Activated CD8-positive, alpha-beta memory T cell treated with anti-CD3 and anti-CD28 coated beads, Interleukin-2, amount 10 ng/mL, durations not matched to agents 7 days and 5 days (primary cell): ENCODE measurements around the gene KCTD14. TPM values are rescaled to one million over a fixed set of nuclear protein-coding genes. Genes with fewer than 3 reads are reported as not detected.

ENCODE experiments used
- ATAC-seq: fragments of 150-1000 bp; cut with Tn5 transposase; one replicate; pipeline ENCODE4 v1.10.0; 2021; ENCODE audit warnings: moderate library complexity
- CTCF ChIA-PET: fragments of 350-600 bp; sonication (Branson Sonifier 250); formaldehyde crosslinking; loops from one replicate; lab custom pipeline; 2021; ENCODE audit warnings: antibody characterized with exemption; lab: Charles Lee
- DNase-seq: peaks from one replicate; pipeline ENCODE4 v3.0.0-alpha.2; 2020
- H3K27ac Mint-ChIP-seq: one replicate; pipeline ENCODE4 v1.8.0; 2021; ENCODE audit warnings: mild to moderate bottlenecking, mixed read lengths
- H3K27me3 Mint-ChIP-seq: one replicate; pipeline ENCODE4 v1.8.0; 2021; ENCODE audit warnings: mixed read lengths
- H3K36me3 Mint-ChIP-seq: one replicate; pipeline ENCODE4 v1.8.0; 2021; ENCODE audit warnings: mild to moderate bottlenecking, mixed read lengths
- H3K4me1 Mint-ChIP-seq: one replicate; pipeline ENCODE4 v1.8.0; 2021; ENCODE audit warnings: mixed read lengths
- H3K4me3 Mint-ChIP-seq: one replicate; pipeline ENCODE4 v1.8.0; 2021; ENCODE audit warnings: mild to moderate bottlenecking, moderate library complexity, mixed read lengths
- H3K9me3 Mint-ChIP-seq: one replicate; pipeline ENCODE4 v1.8.0; 2022; ENCODE audit warnings: low read depth, mixed read lengths
- total RNA-seq, 2 experiments: library from RNA; stranded (reverse); gene quantifications; one replicate each; pipeline ENCODE4 v1.2.3, GENCODE V29; 2021

Gene KCTD14
- total RNA-seq, result under 1 TPM; 0.18 to 0.23 TPM

GRCh38 chr11:78022397-78023396 lies at the start of gene KCTD14:
TSS of gene KCTD14 (minus strand) at chr11:78023276. CDS start at chr11:78023249, 27 bp downstream.
- Mint-ChIP-seq H3K4me1 (peaks cover 3% of the 10 kb centered on the region), H3K36me3 (peaks cover 1% of the 10 kb centered on the region), H3K9me3 (no peaks in the 10 kb centered on the region), H3K4me3 (no peak within 1 kb of the TSS), H3K27me3 (peaks cover 21% of the 10 kb centered on the region), H3K27ac (no peak within 1 kb of the TSS)
- DNase-seq (no peak), ATAC-seq (no peak)
- CTCF ChIA-PET, result no interaction called here

- DNase-seq, result no peak
- H3K27me3 Mint-ChIP-seq, result no peaks in the 10 kb centered on the region
- CTCF ChIA-PET, result interaction anchor here (1.7 kb wide), 1 partner anchor 25 kb away, joined by 4 read pairs; no protein-coding TSS in a partner anchor
These were observed 49.4 kb upstream of the KCTD14 start for GRCh38 chr11:78072455-78072854.

GRCh38 chr11:78071717-78072116 lies 48.6 kb upstream of the KCTD14 start:
- H3K27ac Mint-ChIP-seq, result no peak overlapping the region
- H3K4me1 Mint-ChIP-seq, result peaks cover 16% of the 10 kb centered on the region
- no peak for DNase-seq
- no peak overlapping the region for H3K4me3 Mint-ChIP-seq
- H3K36me3 Mint-ChIP-seq, result peaks cover 48% of the 10 kb centered on the region
- CTCF ChIA-PET, result interaction anchor here (1.0 to 1.7 kb wide), 2 partner anchors 11 to 25 kb away, joined by 3 to 4 read pairs; no protein-coding TSS in a partner anchor
- no peak for ATAC-seq
- H3K9me3 Mint-ChIP-seq, result no peaks in the 10 kb centered on the region
- H3K27me3 Mint-ChIP-seq, result no peaks in the 10 kb centered on the region

More at GRCh38 chr11:78072455-78072854, 49.4 kb upstream of the KCTD14 start:
- Mint-ChIP-seq H3K4me3 (no peak overlapping the region), H3K27ac (no peak overlapping the region), H3K36me3 (peaks cover 45% of the 10 kb centered on the region), H3K9me3 (no peaks in the 10 kb centered on the region), H3K4me1 (peaks cover 20% of the 10 kb centered on the region)
- no peak for ATAC-seq

- Mint-ChIP-seq H3K4me3 (no peak overlapping the region), H3K36me3 (peaks cover 43% of the 10 kb centered on the region), H3K27me3 (no peaks in the 10 kb centered on the region), H3K4me1 (peaks cover 10% of the 10 kb centered on the region), H3K9me3 (no peaks in the 10 kb centered on the region), H3K27ac (no peak overlapping the region)
- ATAC-seq (no peak), DNase-seq (no peak)
- CTCF ChIA-PET, result interaction anchor here (1.4 to 1.7 kb wide), 2 partner anchors 9 to 24 kb away, joined by 4 read pairs; partner anchors contain the start of gene NDUFC2
These were observed 47.5 kb upstream of the KCTD14 start for GRCh38 chr11:78070621-78071020.

DNA sequence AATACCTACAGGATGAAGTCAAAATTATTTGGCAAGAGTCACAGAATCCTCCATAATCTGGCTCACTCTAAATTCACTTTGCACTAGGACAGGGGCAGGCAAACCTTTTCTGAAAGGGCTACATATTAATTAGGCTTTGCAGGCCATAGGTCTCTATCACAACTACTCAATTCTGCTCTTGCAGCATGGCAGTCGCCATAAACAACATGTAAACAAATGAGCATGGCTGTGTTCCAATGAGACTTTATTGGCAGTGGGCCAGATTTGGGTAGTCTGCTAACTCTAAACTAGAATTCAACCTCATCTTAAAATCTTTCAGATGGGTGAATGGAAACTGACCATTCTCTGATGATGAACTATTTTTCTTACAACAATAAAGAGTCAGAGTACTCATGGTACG lies 46.4 kb upstream of the KCTD14 start:
- Mint-ChIP-seq H3K4me1 (peaks cover 2% of the 10 kb centered on the region), H3K4me3 (no peak overlapping the region), H3K36me3 (peaks cover 39% of the 10 kb centered on the region), H3K9me3 (no peaks in the 10 kb centered on the region), H3K27ac (no peak overlapping the region), H3K27me3 (no peaks in the 10 kb centered on the region)
- ATAC-seq (no peak), DNase-seq (no peak)
- CTCF ChIA-PET, result interaction anchor here (1.1 kb wide), 1 partner anchor 8 kb away, joined by 3 read pairs; no protein-coding TSS in a partner anchor

DNA sequence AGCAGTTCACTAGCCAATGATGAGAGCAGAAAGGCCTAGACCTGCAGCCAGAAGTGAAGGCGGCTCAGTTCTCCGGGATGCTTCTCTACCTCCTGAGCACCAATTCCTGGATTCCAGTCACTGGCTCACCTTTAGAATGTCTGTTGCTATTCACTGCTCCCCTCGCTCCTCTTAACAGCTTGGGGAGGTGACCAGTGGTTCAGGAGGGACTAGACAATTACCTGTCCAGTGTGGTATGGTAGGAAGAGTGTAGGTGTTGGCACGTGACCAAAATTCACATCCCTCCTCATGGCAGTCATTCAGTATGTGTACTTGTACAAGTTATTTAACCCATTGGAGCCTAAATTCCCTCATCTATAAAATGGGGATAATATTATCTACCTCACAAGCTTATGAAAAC lies 44.6 kb upstream of the KCTD14 start:
- no peak overlapping the region for H3K27ac Mint-ChIP-seq

GRCh38 chr11:78066471-78066870 lies 43.4 kb upstream of the KCTD14 start:
- CTCF ChIA-PET, result interaction anchor here (1.3 kb wide), 1 partner anchor 11 kb away, joined by 4 read pairs; no protein-coding TSS in a partner anchor
- ATAC-seq (no peak), DNase-seq (no peak)
- no peak overlapping the region for H3K27ac Mint-ChIP-seq
- H3K4me3 Mint-ChIP-seq, result no peak overlapping the region
- no peaks in the 10 kb centered on the region for H3K9me3 Mint-ChIP-seq
- peaks cover 26% of the 10 kb centered on the region for H3K36me3 Mint-ChIP-seq
- H3K4me1 Mint-ChIP-seq, result no peaks in the 10 kb centered on the region
- no peaks in the 10 kb centered on the region for H3K27me3 Mint-ChIP-seq

More for the DNA sequence above, 44.6 kb upstream of the KCTD14 start:
- peaks cover 2% of the 10 kb centered on the region for H3K4me1 Mint-ChIP-seq
- ATAC-seq, result no peak
- no peaks in the 10 kb centered on the region for H3K9me3 Mint-ChIP-seq
- CTCF ChIA-PET, result interaction anchor here (0.6 to 1.4 kb wide), 2 partner anchors 23 to 497 kb away, joined by 3 read pairs; no protein-coding TSS in a partner anchor
- no peak overlapping the region for H3K4me3 Mint-ChIP-seq
- peaks cover 35% of the 10 kb centered on the region for H3K36me3 Mint-ChIP-seq
- no peak for DNase-seq
- H3K27me3 Mint-ChIP-seq, result no peaks in the 10 kb centered on the region

DNA sequence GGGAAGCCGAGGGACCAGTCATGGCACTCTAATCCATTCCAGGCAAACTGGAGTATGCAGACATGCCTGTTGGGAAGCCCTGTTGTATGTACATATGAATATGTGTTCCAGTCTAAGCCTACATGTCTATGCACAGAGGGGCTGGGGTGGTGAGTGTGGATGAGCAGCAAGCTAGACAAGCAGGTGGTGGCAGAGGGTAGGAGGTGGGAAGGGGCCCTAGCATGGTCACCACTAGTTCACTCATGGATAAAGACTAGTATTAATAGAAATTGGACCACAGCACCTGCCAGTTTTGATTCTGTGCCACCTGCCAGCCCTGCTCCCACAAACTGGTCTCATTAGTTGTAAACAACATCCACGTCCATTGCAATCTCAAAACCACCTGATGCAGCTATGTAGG lies 42.1 kb upstream of the KCTD14 start:
- no peaks in the 10 kb centered on the region for H3K4me1 Mint-ChIP-seq
- H3K27me3 Mint-ChIP-seq, result no peaks in the 10 kb centered on the region
- H3K9me3 Mint-ChIP-seq, result no peaks in the 10 kb centered on the region
- DNase-seq (no peak), ATAC-seq (no peak)
- CTCF ChIA-PET, result no interaction called here
- H3K36me3 Mint-ChIP-seq, result peaks cover 20% of the 10 kb centered on the region
- H3K27ac Mint-ChIP-seq, result no peak overlapping the region
- H3K4me3 Mint-ChIP-seq, result no peak overlapping the region

- DNase-seq (no peak), ATAC-seq (no peak)
- no peaks in the 10 kb centered on the region for H3K4me1 Mint-ChIP-seq
- H3K36me3 Mint-ChIP-seq, result peaks cover 10% of the 10 kb centered on the region
- H3K9me3 Mint-ChIP-seq, result no peaks in the 10 kb centered on the region
- no peaks in the 10 kb centered on the region for H3K27me3 Mint-ChIP-seq
- H3K4me3 Mint-ChIP-seq, result no peak within 1 kb of the TSS
- CTCF ChIA-PET, result interaction anchor here (1.9 kb wide), 1 partner anchor 18 kb away, joined by 7 read pairs; no protein-coding TSS in a partner anchor
- no peak within 1 kb of the TSS for H3K27ac Mint-ChIP-seq
These were observed 40.5 kb upstream of the KCTD14 start, which contains the start of gene THRSP for GRCh38 chr11:78063440-78064181. TSS of gene THRSP (plus strand) at chr11:78063861. CDS start at chr11:78063882, 21 bp downstream.

DNA sequence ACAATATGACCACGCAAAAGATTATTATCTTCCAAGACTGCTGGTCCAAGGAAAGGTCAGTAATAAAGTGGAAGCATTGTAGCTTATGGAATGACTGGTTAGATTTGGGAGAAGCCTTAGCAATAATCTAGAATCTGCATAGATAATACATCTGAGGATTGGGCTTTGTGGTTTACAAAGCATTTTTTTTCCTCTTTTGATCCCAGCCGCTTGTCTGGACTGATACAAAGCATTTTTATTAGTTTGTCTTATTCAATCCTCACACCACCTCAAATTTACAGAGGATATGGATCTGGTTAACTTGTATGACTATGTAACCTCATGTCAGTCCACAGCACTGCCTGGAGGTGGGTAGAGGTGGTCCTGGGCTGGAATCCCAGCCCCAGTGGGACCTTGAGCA lies 39.6 kb upstream of the KCTD14 start:
- Mint-ChIP-seq H3K9me3 (no peaks in the 10 kb centered on the region), H3K4me3 (no peak overlapping the region), H3K27ac (no peak overlapping the region), H3K27me3 (no peaks in the 10 kb centered on the region), H3K36me3 (peaks cover 5% of the 10 kb centered on the region), H3K4me1 (no peaks in the 10 kb centered on the region)
- no peak for ATAC-seq
- DNase-seq, result no peak
- CTCF ChIA-PET, result interaction anchor here (1.9 kb wide), 1 partner anchor 17 kb away, joined by 7 read pairs; no protein-coding TSS in a partner anchor

DNA sequence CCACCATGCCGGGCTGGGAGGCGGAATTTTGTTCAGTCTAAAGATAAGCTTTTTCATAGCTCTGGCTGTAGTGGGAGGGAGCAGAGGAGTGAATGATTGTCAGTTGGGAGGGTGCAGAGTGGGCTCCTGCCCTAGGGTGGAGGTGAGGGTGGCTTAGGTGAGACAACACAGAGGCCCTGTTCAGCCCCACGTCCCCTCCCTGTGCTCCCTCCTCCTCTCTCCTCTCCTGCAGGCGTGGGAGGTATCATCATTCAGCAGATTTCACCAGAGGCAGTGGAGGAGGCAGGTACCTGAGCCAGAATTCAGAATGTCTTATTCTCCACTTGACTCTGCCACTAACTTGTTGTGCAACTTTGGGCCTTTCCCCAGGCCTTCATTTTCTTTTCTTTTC lies 38.8 kb upstream of the KCTD14 start:
- CTCF ChIA-PET, result no interaction called here
- no peaks in the 10 kb centered on the region for H3K4me1 Mint-ChIP-seq
- no peak overlapping the region for H3K27ac Mint-ChIP-seq
- no peaks in the 10 kb centered on the region for H3K9me3 Mint-ChIP-seq
- H3K27me3 Mint-ChIP-seq, result no peaks in the 10 kb centered on the region
- ATAC-seq, result no peak
- no peak overlapping the region for H3K4me3 Mint-ChIP-seq
- no peaks in the 10 kb centered on the region for H3K36me3 Mint-ChIP-seq
- no peak for DNase-seq

DNA sequence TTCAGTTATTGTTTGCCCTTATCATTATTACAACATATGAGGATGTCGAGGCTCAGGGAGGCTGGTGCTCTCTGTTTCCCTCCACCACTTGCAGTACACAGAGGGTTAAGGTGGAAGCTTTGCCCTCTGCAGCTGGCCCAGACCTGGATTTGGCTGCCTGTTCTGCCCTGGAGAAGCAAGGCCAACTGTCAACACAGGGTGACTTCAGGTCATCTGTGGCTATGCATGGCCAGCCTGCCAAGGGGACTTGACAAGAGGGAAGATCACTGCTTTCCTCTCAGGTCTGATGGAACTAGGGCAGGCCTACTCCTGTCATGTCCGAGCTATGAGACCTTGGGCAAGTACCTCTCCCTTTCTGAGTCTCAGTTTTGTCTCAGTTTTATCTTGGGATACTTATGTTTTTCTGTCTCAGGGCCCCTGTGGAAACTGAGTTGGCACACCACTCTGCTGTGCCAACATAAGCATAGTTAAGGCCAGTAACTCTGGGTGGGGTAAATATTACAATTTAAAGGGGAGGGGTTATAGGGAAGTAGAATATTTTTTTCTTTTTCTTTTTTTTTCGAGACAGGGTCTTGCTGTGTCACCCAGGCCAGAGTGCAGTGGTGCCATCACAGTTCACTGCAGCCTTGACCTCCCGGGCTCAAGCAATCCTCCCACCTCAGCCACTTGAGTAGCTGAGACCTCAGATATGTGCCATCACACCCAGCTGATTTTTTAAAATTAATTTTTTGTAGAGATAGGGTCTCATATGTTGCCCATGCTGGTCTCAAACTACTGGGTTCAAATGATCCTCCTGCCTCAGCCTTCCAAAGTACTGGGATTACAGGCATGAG lies 38.2 kb upstream of the KCTD14 start:
- Mint-ChIP-seq H3K27me3 (no peaks in the 10 kb centered on the region), H3K27ac (no peak overlapping the region), H3K9me3 (no peaks in the 10 kb centered on the region), H3K4me3 (no peak overlapping the region), H3K4me1 (no peaks in the 10 kb centered on the region), H3K36me3 (no peaks in the 10 kb centered on the region)
- ATAC-seq (no peak), DNase-seq (no peak)
- CTCF ChIA-PET, result interaction anchor here (0.8 to 1.1 kb wide), 2 partner anchors 10 to 15 kb away, joined by 3 to 4 read pairs; no protein-coding TSS in a partner anchor
